ENCODE data around the gene FKRP.

Gene FKRP

DNA sequence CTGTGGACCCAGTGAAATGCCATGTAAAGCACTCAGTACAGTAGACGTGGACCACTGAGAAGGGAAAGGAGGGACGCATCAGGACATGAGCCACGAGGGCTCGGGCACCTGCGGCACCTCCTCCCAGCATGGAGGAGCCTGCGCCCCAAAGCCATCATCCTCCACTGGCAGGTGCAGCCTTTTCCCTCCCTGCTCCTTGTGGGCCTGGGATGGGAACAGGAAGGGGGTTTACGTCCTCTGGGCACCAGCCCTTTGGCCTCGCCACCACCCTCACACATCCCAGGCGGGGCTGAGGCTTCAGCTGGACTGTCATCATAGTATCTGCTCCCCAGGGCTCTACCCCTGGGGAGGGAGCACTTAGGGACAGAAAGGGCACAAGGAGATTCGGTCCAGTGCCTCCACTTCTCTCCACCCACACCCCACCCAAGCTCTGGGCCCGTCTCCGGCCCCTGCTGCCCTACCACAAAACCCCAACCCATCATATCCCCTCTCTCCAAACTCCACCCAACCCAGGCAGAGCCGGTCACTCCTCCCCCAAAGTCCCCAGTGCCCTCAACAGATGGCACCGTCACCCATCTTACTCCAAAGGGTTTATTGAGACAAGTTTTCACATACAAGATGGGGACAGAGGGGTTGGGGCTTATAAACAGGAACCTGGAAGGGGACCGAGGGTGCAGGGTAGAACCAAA is 26.8 kb upstream of the FKRP start:
- in situ Hi-C loops (cut with MboI; ENCODE audit: low sequenced_read_pairs): no loop called here

DNA sequence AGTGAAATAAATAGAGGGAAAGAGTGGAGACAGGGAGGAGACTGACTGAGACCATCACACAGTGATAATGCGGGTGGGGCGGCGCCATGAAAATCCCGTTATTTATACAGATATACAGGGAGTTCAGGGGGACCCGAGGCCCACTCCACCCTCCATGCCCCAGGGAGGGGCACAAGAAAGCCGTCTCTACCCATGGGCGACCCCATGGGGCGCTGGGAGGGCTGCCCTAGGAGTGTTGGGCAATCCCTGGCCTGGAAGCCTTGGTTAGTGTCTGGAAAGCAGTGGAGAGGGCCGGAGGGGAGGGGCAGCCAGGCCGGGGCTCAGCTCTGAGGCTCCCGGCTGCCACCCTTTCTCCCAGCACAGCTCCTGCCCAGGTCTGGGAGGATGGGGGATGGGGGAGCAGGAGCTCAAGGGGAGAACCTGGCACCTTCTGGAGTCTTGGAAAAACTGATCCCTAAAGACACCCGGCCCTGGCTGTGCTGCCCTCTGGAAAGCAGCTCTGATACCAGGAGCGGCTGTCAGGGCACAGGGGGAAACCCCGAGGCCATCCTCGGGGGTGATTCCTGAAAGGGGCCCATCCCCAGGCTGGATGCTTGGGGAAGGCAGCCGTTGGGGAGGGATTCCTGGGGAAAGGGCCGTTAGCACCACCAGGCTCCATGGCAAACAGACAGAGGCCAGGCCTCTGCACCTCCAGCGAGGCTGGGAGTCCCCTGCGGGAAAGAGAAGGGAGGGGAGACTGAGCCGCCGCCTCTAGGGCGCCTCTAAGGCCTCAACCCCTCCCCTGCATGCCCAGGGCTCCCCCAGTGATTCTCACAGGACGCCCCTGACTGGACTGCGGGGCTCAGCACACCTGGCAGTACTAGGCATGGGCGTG is 26.0 kb upstream of the FKRP start:
- in situ Hi-C loops (cut with MboI; ENCODE audit: low sequenced_read_pairs): no loop called here

DNA sequence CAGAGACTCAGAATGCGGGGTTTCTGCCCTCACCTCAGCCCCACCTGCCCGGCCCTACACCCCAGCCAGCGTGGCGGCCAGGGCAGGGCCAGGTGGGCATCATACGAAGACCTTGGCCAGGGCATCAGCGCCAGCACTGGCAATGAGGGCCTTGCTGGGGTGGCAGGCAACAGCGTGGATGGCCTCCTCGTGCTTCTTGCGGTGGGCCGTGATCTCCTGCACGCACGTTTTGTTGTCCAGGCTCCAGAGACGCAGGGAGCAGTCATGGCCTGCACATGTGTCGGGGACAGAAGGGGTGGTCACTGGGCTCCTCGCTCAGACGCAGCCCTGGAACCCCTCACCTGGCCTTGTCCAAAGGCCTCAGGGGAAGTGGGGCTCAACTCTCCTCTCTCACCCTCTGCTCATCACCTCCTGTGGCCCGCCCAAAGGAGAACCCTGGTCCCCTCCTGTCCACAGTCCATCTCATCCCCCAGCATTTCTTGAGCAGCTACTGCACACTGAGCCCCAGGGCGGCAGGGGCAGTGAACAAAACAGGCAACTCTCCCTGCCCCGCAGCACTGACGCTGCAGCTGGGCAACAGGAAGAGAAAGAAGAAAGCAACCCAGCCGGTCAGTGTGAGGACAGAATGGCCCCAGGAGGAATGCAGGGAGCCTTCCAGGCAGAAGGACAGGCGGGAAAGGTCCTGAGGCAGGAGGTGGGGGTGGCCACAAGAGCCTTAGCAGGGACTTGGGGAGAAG is 25.2 kb upstream of the FKRP start:
- in situ Hi-C loops (cut with MboI; ENCODE audit: low sequenced_read_pairs): no loop called here

DNA sequence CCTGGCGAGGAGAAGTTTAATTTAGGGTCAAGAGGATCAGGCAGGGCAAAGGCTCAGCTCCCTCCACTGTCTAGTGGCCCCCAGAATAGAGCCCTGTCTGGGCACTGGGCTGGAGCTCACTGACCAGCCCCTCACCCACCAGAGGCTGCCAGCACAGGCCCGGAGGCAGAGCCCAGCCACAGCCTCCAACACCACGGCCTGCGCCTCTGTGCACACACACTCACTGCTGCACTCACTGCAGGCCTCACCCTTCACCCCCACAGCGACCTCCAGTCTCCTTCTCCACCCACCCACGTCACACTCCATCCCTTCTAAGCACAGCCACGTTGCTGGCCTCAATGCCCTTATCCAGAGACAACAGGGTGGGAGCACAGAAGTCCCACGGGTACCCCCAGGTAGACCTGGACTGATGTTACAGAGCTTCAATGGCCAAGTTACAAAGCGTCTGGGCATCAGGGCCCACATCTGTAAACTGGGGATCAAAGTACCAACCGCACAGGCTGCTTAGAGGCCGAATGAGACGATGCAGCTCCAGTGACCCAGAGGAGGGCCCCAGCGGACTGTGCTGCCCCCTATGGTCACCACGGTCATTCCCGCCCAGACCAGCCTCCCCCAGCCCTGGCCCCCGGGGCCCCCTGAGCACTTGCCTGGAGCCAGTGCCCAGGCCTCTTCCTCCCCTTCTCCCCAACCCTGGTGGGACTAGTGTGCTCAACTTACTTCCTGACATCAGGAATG is 24.4 kb upstream of the FKRP start:
- in situ Hi-C loops (cut with MboI; ENCODE audit: low sequenced_read_pairs): no loop called here

DNA sequence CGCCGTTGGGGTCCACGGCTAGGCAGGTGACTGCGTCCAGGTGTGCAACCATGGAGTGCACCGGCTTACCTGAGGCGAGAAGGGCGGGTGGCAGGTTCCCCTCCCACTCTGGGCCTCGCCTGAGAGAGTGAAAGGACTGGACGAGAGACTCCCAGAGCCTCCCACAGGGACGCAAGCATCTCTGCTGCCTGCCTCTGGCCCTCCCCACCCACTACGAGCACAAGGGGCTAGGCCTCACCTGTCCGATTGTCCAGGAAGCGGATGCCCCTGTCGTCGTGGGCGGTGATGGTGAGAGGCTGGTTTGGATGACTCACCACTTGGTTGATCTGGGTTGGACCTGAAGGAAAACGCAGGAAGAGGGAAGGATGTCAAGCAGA is 23.9 kb upstream of the FKRP start:
- in situ Hi-C loops (cut with MboI; ENCODE audit: low sequenced_read_pairs): no loop called here

DNA sequence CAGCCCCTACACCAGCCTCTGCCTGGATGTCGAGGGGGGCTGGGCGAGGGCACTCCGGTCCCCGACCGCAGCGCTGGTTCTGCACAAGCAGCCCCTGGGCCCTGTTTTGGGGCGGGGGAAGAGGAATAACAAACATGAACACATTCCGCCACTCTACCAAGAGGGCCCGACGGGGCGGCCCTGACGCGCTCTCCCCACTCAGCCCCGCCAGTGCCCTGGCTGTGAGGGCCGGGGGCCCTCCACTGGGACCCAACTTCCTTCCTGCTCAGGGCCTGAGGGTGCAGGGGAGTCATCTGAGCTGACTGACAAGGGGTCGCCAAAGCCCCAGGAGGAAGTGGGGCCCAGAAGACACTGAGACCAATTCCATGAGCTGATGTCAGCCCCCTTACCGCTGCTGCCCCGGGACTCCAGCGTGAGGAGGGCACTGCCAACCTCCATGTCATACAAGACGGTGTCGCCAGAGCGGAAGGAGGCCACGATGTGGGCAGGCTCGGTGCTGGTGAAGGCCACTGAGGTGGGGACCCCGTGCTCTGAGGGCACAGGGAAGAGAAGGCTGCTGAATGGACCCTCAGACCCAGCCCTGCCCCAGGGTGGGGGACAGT is 23.3 kb upstream of the FKRP start:
- in situ Hi-C loops (cut with MboI; ENCODE audit: low sequenced_read_pairs): no loop called here

DNA sequence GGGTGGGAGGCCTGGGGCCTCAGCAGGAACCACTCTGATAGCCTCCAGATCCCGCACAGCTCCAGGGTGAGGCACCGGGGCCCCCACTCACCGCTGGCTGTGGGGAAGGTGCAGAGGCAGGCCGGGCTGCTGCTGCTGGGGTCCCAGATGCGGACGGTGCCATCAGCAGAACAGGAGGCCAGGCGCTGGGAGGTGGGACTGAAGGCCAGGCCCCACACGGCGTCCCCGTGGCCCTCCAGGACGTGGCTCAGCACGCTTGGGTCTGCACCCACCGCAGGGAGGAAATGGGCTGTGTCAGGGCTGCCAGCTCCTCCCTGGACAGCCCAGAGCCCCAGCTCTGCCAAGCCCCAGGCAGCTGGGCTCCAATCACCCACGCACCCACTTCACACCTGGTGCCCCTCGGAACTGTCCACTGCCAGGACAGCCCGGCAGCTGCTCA is 22.8 kb upstream of the FKRP start:
- in situ Hi-C loops (cut with MboI; ENCODE audit: low sequenced_read_pairs): no loop called here

DNA sequence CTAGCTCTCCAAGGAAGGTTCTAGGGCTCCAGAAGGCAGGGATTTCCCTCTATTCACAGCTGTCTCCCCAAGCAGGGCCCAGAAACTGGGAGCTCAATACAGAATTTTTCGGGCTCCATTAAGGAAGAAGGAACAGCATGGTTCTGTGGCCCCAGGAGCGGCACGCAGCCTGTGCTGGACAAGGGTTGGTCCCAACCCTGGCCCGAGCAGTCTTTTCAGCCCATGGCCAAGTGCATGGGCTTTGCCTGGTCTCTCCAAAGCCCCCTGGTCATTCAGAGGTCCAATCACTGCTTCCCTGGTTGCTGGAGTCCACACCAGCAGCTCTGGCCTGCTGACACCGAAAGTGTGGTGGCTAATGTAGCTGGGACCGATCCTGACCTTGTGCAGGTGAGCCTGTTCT is 22.4 kb upstream of the FKRP start:
- in situ Hi-C loops (cut with MboI; ENCODE audit: low sequenced_read_pairs): no loop called here

DNA sequence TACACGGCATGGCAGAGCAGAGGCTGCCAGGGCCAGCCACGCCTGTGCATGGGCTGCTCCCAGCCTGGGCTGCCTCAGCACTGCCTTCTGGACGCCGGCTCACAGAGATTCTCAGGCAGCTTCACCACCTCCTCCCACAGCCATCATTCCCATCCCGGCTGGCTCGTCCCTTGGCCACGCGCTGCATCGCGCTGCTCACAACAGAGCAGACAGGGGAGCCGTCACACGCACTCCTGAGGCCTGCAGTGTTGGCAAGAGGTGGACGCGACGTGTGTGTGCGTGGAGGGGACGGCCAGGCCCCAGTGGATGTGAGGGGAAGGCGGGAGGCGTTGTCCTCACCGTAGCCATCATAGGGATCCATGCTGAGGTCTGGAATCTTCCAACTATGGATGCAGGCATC is 21.4 kb upstream of the FKRP start:
- in situ Hi-C loops (cut with MboI; ENCODE audit: low sequenced_read_pairs): no loop called here

DNA sequence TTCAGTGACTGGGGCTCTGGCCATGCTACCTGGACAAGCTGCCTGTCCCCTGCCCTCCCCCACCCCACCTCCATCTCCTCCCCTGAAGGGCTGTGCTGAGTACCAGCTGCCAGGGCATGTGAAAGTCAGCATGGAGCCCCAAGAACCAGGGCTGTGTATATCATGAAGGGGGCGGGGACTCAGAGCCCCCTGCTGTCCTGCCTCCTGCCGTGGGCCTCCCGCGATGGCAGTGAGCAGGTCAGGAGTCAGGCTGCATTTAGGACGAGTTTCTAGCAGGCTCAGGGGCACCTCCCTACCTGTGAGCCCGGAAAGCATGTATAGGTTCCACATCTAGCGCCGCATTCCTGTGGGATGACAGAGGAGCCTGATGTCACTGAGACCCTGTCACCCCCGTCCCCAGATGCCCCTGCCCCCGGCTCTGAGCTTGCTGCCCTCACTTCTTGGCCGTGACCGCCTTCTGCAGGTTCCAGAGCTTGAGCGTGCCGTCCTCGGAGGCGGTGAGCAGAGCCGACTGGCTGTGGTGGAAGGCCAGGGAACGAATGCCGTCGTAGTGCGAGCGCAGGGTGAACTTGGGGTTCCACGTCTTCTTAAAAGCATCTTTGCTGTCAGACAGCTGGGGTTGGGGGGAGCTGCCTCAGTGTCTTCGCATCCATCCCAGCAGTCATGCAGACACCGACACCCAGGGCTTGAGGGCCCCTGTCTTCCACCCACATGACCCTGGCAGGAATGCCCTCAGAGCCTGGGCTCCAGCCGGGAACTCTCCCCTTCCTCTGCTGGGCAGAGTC is 20.6 kb upstream of the FKRP start:
- in situ Hi-C loops (cut with MboI; ENCODE audit: low sequenced_read_pairs): no loop called here

DNA sequence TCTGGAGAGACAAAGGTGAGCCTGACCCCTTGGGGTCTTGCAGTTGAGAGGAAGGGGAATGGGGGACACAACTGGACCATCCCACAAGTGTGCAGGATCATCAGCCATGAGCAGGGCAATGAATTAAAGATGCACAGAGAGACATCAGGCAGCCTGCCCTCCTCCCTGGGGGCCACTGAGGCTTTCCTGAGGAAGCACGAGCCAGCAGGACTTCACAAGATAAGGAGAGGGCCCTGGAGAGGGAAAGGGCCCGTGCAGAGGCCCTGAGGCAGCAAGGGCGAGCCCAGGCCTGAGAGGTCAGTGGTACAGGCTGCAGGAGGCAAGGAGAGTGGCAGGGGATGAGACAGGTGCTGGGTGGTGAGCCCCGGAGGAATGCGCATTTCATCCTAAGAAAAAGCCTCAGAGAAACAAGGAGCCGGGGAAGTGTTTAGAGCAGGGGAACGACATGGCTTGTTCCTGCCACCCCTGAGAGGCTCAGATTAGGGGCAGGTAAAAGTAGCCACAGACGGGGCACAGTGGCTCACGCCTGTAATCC is 19.9 kb upstream of the FKRP start:
- in situ Hi-C loops (cut with MboI; ENCODE audit: low sequenced_read_pairs): no loop called here

DNA sequence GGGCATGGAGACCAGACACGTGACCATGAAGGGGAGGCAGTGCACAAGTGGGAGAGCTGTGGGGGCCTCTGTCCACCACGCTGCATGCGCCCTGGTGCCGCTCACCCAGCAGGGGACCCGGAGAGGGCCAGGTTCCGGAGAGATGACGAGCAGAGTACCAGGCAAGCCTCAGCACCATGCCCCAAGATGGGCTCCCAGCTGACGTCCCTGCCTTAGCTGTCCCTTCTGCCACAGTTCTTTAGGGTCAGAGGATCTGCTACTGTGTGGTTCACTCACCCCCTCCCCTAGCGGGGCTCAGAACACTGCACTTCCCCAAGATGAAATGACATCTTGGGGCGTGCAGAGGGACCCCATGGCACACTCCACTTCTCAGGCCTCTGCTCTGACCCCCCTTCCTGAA is 19.3 kb upstream of the FKRP start:
- in situ Hi-C loops (cut with MboI; ENCODE audit: low sequenced_read_pairs): no loop called here

DNA sequence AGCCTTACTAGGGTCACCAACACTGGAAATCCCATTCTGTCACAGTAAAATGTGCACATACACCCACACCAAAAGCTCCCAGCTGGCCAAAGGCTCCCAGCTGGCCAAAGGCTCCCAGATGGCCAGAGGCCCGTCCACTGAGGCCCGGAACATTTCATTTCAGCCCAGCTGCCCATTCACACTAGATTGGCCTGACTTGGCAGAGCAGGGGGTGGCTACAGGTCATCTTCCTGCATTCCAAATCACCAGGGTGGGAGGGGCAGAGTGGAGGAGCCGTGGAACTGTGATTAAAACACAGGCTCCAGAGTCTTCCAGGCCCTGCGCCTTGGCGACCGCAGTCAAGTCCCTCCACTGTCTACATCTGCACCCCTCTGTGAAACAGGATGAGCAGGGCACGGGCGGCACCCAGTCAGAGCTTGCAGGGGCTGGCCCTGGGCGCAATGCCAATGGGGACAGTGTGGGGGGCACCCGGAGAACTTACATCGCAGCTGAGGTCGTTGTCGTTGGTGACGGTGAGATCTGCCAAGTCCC is 18.8 kb upstream of the FKRP start:
- in situ Hi-C loops (cut with MboI; ENCODE audit: low sequenced_read_pairs): no loop called here

DNA sequence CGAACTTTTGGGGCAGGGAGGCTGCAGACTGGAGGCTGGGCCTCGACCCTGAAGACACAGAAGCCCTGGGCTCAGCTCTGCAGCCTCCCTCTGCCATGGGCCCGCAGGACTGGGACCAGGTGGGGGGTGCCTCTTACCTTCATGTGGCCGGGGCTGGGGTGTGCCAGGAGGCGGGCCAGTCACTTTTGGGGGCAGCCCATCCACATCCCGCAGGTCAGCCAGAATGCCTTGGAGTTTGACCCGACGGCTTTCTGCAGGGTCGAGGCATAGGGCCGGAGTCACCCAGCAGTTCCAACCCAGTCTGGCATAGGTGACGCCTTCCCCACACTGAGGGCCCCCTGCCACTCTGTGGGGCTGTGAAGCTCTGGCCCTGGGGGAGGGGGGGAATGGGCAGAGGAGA is 18.1 kb upstream of the FKRP start:
- in situ Hi-C loops (cut with MboI; ENCODE audit: low sequenced_read_pairs): no loop called here

DNA sequence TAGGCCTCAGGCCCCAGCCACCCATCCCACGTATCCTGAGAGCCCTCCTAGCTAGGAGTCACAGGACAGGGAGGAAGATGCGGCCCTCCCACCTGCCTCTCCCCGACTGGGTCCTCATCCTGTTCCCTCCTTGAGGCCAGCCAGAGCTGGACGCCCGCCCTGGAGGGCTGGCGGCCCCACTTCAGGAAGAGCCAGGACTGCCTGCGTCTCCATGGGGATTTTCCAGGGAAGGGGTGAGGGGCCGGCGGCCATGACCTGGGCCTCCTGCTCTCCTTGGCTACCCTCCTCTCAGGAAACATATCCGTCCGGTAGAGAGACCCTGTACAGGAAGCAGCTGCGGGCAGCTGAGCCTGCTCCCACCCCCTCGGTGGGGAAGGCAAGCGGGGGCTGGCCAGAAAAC is 17.6 kb upstream of the FKRP start:
- in situ Hi-C loops (cut with MboI; ENCODE audit: low sequenced_read_pairs): no loop called here

DNA sequence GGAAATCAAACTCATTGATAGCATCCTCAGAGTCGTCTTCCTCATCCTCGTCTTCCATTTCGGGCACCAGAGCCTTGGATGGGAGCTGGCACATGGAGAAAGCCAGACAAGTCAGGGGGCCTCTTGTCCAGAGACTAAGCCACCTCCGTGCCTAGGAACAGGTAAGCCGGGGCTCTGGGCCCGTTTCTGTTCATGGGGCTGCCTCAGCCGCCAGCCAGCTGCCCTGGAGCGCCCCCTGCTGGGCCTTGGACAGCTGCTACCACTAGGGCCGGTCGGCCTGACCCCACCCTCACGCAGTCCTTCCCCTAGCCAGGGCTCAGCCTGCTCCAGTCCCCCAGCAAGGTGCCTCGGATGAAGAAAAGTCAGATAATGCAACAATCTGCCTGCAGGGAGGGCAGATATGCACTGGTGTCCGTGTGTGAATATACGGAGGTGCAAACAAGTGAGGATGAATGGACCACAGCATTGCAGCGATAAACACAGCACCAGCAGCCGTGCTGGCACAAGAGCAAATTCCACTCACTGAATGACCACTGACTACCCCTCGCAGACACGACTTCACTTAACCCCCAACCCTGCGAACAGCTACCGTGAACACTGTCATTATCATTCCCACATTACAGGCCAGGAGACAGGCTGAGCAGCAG is 17.0 kb upstream of the FKRP start:
- in situ Hi-C loops (cut with MboI; ENCODE audit: low sequenced_read_pairs): no loop called here

DNA sequence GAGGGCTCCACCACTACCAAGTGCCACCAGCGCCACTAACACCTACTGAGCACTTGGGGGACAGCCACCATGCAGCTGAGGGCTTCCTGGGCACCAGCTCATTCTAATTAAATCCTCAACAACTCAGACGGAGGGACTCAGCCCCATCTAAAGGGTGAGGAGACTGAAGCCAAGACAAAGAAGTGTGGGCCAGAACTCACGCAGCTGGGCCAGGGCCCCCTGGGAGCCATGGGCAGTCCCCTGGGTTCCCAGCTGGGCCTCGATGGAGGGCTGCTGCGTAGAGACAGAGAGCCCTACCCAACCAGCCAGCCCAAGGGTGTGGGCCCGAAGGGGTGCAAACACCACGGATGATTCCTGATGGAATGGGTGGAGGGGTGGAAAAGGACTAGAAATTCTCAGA is 16.2 kb upstream of the FKRP start:
- in situ Hi-C loops (cut with MboI; ENCODE audit: low sequenced_read_pairs): no loop called here

DNA sequence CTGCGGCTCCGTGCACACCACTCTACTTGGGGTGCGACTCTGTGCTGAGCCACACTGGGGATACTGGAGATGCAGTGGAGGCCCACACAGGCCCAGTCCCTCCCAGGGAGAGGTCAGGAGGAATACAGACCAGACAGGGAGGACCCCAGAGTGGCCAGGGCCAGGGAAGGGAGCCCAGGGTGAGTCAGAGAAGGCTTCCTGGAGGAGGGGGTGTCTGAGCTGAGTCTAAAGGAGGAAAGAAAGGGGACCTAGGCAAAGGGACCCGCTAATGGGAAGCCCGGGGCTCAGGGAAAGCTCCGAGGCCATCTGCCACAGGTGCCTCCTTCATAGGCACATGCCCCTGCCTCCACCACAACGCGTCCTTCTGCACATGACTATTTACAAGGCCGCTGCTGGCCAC is 15.7 kb upstream of the FKRP start:
- in situ Hi-C loops (cut with MboI; ENCODE audit: low sequenced_read_pairs): no loop called here

DNA sequence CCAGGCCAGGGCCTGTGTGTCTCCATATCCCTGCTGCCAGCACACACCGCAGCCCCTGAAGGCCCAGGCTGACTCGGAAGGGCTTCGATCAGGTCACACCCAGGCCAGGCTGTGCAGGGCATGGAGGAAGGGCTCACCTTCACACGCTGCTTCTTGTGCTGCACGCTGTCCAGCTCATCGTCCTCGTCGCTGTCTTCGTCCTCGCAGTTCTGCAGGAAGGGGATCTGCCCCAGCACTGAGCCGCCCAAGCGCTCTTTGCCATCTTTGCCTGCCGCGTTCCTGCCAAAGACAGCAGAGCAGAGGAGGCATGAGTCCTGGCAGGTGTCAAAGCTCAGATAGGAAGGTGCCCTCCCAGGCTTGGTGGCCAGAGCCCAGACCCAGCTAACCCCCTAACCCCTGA is 15.3 kb upstream of the FKRP start:
- in situ Hi-C loops (cut with MboI; ENCODE audit: low sequenced_read_pairs): no loop called here
